ENCODE data around the gene AGRP.

DNA sequence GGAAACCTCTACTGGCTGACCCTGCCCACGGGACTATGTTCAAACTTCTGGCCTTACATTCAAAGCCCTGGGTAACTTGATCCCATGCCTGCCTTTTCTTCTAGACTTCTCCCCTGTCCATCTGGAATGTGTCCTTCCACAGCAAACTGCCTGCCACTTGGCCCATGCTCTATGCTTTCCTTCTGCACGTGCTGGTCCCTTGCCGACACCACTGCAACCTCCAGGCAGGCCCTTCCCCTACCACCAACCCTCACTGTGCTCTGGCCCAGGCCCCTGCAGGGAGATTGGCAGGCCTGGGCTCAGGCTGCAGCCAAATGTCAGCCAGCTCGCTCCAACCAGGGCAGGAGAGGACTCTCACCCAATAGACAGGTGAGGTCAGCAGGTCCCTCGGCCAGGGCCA, 41.4 kb downstream of the AGRP start:
- TF ChIP-seq CTCF (optimal IDR thresholded peaks at IDR 0.05 in 1 of 3, IDR thresholded peaks at IDR 0.05 in 1 of 3, conservative IDR thresholded peaks at IDR 0.05 in 1 of 3; ENCODE audit: extremely low read depth in 1 of 3, insufficient read depth in 2 of 3, low read length in 3 of 3): no peak
- TF ChIP-seq EZH2 (IDR thresholded peaks at IDR 0.05; ENCODE audit: low read length): no peak

All from keratinocyte (primary cell).